Endothelial cell of umbilical vein (primary cell): Measurements from ENCODE around the gene CENPP. TPM values are rescaled to one million over a fixed set of nuclear protein-coding genes. Genes with fewer than 3 reads are reported as not detected.

ENCODE experiments used
- BruUV-seq: library from RNA; stranded (reverse); fragments of 400-500 nt; replicated peaks from 2 replicates; lab custom pipeline; 2021; lab: Mats Ljungman, UMichigan
- CTCF ChIA-PET: fragments of 300-600, 350-600 bp; sonication (Branson Sonifier 250); formaldehyde crosslinking; loops from one replicate; lab custom pipeline; 2021; ENCODE audit warnings: antibody characterized with exemption, inconsistent platforms; lab: Charles Lee
- POLR2A ChIA-PET: fragments of 300-600, 350-600 bp; sonication (Branson Sonifier 250); formaldehyde crosslinking; loops from one replicate; lab custom pipeline; 2021; ENCODE audit warnings: antibody characterized with exemption, inconsistent platforms; lab: Charles Lee
- DNase-seq: peaks from one replicate; pipeline ENCODE4 v3.0.0-alpha.2; 2011; ENCODE audit warnings: low read depth, low spot score
- FAIRE-seq: peaks from 2 replicates; lab custom pipeline; 2011; peaks lifted over from hg19 to GRCh38; lab: Jason Lieb, UNC
- H2AFZ ChIP-seq: 2 replicates; pipeline ENCODE4 v1.6.0; 2012; ENCODE audit warnings: low read depth, low read length, control low read depth, inconsistent platforms
- H3K27ac ChIP-seq: 2 replicates; pipeline ENCODE4 v1.5.1; 2011; ENCODE audit warnings: low read depth, mild to moderate bottlenecking, control low read depth, low read length, moderate library complexity; ENCODE audit not compliant: insufficient read depth
- H3K27me3 ChIP-seq, 2 experiments: 2 replicates each; pipeline versions ENCODE4 v1.6.0 to v1.6.1; 2011; ENCODE audit warnings: low read length in 2 of 2, mixed read lengths in 1 of 2; ENCODE audit not compliant: control insufficient read depth in 2 of 2, insufficient read depth in 2 of 2
- H3K36me3 ChIP-seq, 2 experiments: 2 replicates in 1 of 2; 3 replicates in 1 of 2; pipeline ENCODE4 v1.5.1; 2011; ENCODE audit warnings: low read length in 2 of 2, mild to moderate bottlenecking in 1 of 2, moderate library complexity in 1 of 2; ENCODE audit not compliant: control insufficient read depth in 2 of 2, insufficient read depth in 2 of 2; ENCODE audit errors: extremely low read depth in 1 of 2
- H3K4me1 ChIP-seq: 3 replicates; pipeline ENCODE4 v1.5.1; 2011; ENCODE audit warnings: mild to moderate bottlenecking, low read length; ENCODE audit not compliant: control insufficient read depth, insufficient read depth; ENCODE audit errors: extremely low read depth
- H3K4me2 ChIP-seq: 2 replicates; pipeline ENCODE4 v1.6.1; 2011; ENCODE audit warnings: low read length, control low read depth, mixed read lengths; ENCODE audit not compliant: insufficient read depth
- H3K4me3 ChIP-seq, 3 experiments: fragments of 200-600 bp in 1 of 3; sonication (generic), shearing (Covaris generic) in 1 of 3; replicated peaks in 1 of 3; 2 replicates each; pipeline ENCODE4 v1.5.1; 2011 to 2016; ENCODE audit warnings: control low read depth in 3 of 3, low read length in 3 of 3, mild to moderate bottlenecking in 2 of 3, inconsistent platforms in 1 of 3, low read depth in 1 of 3, moderate library complexity in 1 of 3; ENCODE audit not compliant: insufficient read depth in 1 of 3
- H3K79me2 ChIP-seq: 2 replicates; pipeline ENCODE4 v1.6.0; 2012; ENCODE audit warnings: low read length, inconsistent platforms; ENCODE audit not compliant: control insufficient read depth, insufficient read depth
- H3K9ac ChIP-seq: replicated peaks from 2 replicates; pipeline ENCODE3; 2011; ENCODE audit warnings: low read length, control low read depth; ENCODE audit not compliant: insufficient read depth; ENCODE audit errors: extremely low read depth
- H3K9me1 ChIP-seq: replicated peaks from 3 replicates; pipeline ENCODE4 v1.6.0; 2011; ENCODE audit warnings: mild to moderate bottlenecking, low read length; ENCODE audit not compliant: control insufficient read depth, insufficient read depth; ENCODE audit errors: extremely low read depth
- H3K9me3 ChIP-seq: replicated peaks from 2 replicates; pipeline ENCODE4 v1.5.1; 2012; ENCODE audit warnings: low read length, inconsistent platforms; ENCODE audit not compliant: control insufficient read depth, insufficient read depth
- H4K20me1 ChIP-seq: replicated peaks from 2 replicates; pipeline ENCODE3; 2011; ENCODE audit warnings: mild to moderate bottlenecking, low read length; ENCODE audit not compliant: control insufficient read depth, insufficient read depth; ENCODE audit errors: extremely low read depth
- CTCF ChIP-seq, 2 donors: IDR thresholded peaks; 1 replicate in 1 of 2; 2 replicates in 1 of 2; pipeline ENCODE4 v1.5.1; 2011; ENCODE audit warnings: low read length in 2 of 2, mild to moderate bottlenecking in 2 of 2, moderate library complexity in 2 of 2, control low read depth in 1 of 2, inconsistent platforms in 1 of 2, low read depth in 1 of 2; ENCODE audit not compliant: insufficient read depth in 1 of 2; ENCODE audit errors: extremely low read depth in 1 of 2
- EZH2 ChIP-seq: IDR thresholded peaks from 2 replicates; pipeline ENCODE4 v1.6.1; 2012; ENCODE audit warnings: borderline replicate concordance, low read depth, mild to moderate bottlenecking, moderate library complexity, low read length, inconsistent platforms; ENCODE audit not compliant: severe bottlenecking
- FOS ChIP-seq: IDR thresholded peaks from 2 replicates; pipeline ENCODE4 v1.6.1; 2011; ENCODE audit warnings: mild to moderate bottlenecking, low read length, moderate library complexity, borderline replicate concordance; ENCODE audit not compliant: insufficient read depth
- GATA2 ChIP-seq: IDR thresholded peaks from 2 replicates; pipeline ENCODE4 v1.7.0; 2011; ENCODE audit warnings: low read depth, mild to moderate bottlenecking, moderate library complexity, mixed read lengths, low read length; ENCODE audit not compliant: insufficient read length, insufficient read depth
- MYC ChIP-seq: IDR thresholded peaks from one replicate; pipeline ENCODE4 v1.6.1; 2011; ENCODE audit warnings: mild to moderate bottlenecking, low read depth, low read length
- POLR2A ChIP-seq: IDR thresholded peaks from 2 replicates; pipeline ENCODE4 v1.6.1; 2012; ENCODE audit warnings: low read depth, mild to moderate bottlenecking, control low read depth, low read length
- POLR2AphosphoS5 ChIP-seq: IDR thresholded peaks from 2 replicates; pipeline ENCODE4 v1.6.1; 2012; ENCODE audit warnings: low read depth, mild to moderate bottlenecking, control low read depth, low read length, moderate library complexity; ENCODE audit not compliant: insufficient read depth
- dilution Hi-C: fragments of 300-500 bp; cut with MboI; formaldehyde crosslinking; loops from one replicate; pipeline ENCODE4 v1.15.0; 2019; ENCODE audit warnings: low sequenced_read_pairs; ENCODE audit not compliant: extremely low pct_ligation_motif_present
- intact Hi-C: fragments of 100-400 bp; cut with micrococcal nuclease; formaldehyde crosslinking; loops from one replicate; pipeline ENCODE4 v1.10.0; 2022
- polyA plus RNA-seq, 4 experiments: library from polyadenylated mRNA; depleted of rRNA in 3 of 4; stranded (reverse) in 3 of 4; unstranded in 1 of 4; fragments of >200 nt; gene quantifications; 2 replicates each; pipeline versions ENCODE4 v1.2.1 to v1.2.3, GENCODE V29; 2011 to 2012; ENCODE audit warnings: missing spikeins in 1 of 4
- total RNA-seq: library from RNA; stranded (reverse); gene quantifications from 2 replicates; pipeline ENCODE4 v1.2.3, GENCODE V29; 2021

The CENPP gene
- total and polyA plus RNA-seq, 2 donors (not counting 3 experiments of a cell fraction or from before 2014, with no cell fraction given) = 1.2 to 12.0 TPM

DNA sequence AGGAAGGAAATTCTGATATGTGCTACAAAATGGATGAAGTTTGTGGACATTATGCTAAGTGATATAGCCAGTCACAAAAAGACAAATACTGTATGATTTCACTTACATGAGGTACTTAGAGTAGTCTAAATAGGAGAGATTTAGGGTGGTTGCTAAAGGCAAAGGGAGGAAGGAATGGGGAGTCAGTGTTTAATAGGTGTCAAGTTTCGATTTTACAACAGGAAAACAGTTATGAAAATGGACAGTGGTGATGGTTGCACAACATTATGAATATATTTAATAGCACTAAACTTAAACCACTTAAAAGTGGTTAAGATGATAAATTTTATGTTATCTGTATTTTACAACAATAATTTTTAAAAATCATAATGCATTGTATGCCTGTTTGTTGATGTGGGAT is 250.4 kb downstream of the CENPP start:
- Histone ChIP-seq H3K9ac (no peak overlapping the region), H3K4me1 (no peaks in the 10 kb centered on the region), H3K9me1 (no peaks in the 10 kb centered on the region), H2AFZ (no peak overlapping the region), H4K20me1 (no peaks in the 10 kb centered on the region), H3K36me3 (no peaks in the 10 kb centered on the region), H3K4me2 (no peak overlapping the region), H3K79me2 (no peaks in the 10 kb centered on the region), H3K4me3 (no peak overlapping the region), H3K27me3 (no peaks in the 10 kb centered on the region), H3K9me3 (no peaks in the 10 kb centered on the region), H3K27ac (no peak overlapping the region)
- POLR2A ChIA-PET = no interaction called here
- FAIRE-seq = no peak
- dilution Hi-C loops (no loop called here), intact Hi-C loops (no loop called here)
- DNase-seq = no peak
- CTCF ChIA-PET = no interaction called here
- no peak for TF ChIP-seq EZH2
- no peak for TF ChIP-seq POLR2AphosphoS5
- TF ChIP-seq CTCF (IDR thresholded peaks at IDR 0.05; ENCODE audit: extremely low read depth in 1 of 2, insufficient read depth in 1 of 2, low read depth in 1 of 2, low read length in 2 of 2) = no peak
- TF ChIP-seq POLR2A = no peak
- TF ChIP-seq FOS = no peak
- no peak for TF ChIP-seq GATA2
- TF ChIP-seq MYC = no peak
- no TSS peak for BruUV-seq
